Nephron progenitor cell (in vitro differentiated cells): ENCODE measurements around the gene DBNDD2.

Experiments
- DNase-seq: peaks from one replicate; pipeline ENCODE4 v3.0.0; 2021
- H3K27ac Mint-ChIP-seq: 2 replicates; pipeline ENCODE4 v1.8.0; 2021; ENCODE audit warnings: mild to moderate bottlenecking, moderate library complexity, mixed read lengths
- H3K27me3 Mint-ChIP-seq: 2 replicates; pipeline ENCODE4 v1.8.0; 2021; ENCODE audit warnings: mild to moderate bottlenecking, low read depth, mixed read lengths; ENCODE audit not compliant: poor library complexity
- H3K36me3 Mint-ChIP-seq: 2 replicates; pipeline ENCODE4 v1.8.0; 2021; ENCODE audit warnings: low read depth, mixed read lengths
- H3K4me1 Mint-ChIP-seq: 2 replicates; pipeline ENCODE4 v1.8.0; 2021; ENCODE audit warnings: mixed read lengths
- H3K4me3 Mint-ChIP-seq: 2 replicates; pipeline ENCODE4 v1.8.0; 2021; ENCODE audit warnings: mild to moderate bottlenecking, moderate library complexity, mixed read lengths
- H3K9me3 Mint-ChIP-seq: 2 replicates; pipeline ENCODE4 v1.8.0; 2021; ENCODE audit warnings: mild to moderate bottlenecking, moderate library complexity, mixed read lengths
- TF ChIP-seq, protein P1 (sequence below): fragments of 200-600 bp; sonication (generic); IDR thresholded peaks from 2 replicates; pipeline ENCODE4 v1.5.0; 2021; ENCODE audit warnings: antibody characterized with exemption

Gene DBNDD2

GRCh38 chr20:45391559-45391958, 16.5 kb upstream of the DBNDD2 start:
- Mint-ChIP-seq H3K9me3 (peaks cover 9% of the 10 kb centered on the region), H3K4me3 (no peak overlapping the region), H3K27ac (no peak overlapping the region), H3K36me3 (peaks cover 15% of the 10 kb centered on the region), H3K4me1 (no peaks in the 10 kb centered on the region), H3K27me3 (peaks cover 25% of the 10 kb centered on the region)
- TF ChIP-seq, protein P1, sequence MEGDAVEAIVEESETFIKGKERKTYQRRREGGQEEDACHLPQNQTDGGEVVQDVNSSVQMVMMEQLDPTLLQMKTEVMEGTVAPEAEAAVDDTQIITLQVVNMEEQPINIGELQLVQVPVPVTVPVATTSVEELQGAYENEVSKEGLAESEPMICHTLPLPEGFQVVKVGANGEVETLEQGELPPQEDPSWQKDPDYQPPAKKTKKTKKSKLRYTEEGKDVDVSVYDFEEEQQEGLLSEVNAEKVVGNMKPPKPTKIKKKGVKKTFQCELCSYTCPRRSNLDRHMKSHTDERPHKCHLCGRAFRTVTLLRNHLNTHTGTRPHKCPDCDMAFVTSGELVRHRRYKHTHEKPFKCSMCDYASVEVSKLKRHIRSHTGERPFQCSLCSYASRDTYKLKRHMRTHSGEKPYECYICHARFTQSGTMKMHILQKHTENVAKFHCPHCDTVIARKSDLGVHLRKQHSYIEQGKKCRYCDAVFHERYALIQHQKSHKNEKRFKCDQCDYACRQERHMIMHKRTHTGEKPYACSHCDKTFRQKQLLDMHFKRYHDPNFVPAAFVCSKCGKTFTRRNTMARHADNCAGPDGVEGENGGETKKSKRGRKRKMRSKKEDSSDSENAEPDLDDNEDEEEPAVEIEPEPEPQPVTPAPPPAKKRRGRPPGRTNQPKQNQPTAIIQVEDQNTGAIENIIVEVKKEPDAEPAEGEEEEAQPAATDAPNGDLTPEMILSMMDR = no peak
- no peak for DNase-seq

GRCh38 chr20:45392733-45393132, 15.4 kb upstream of the DBNDD2 start:
- H3K4me3 Mint-ChIP-seq = no peak overlapping the region
- H3K27me3 Mint-ChIP-seq = peaks cover 25% of the 10 kb centered on the region
- no peak overlapping the region for H3K27ac Mint-ChIP-seq
- H3K9me3 Mint-ChIP-seq = peaks cover 4% of the 10 kb centered on the region
- no peak for DNase-seq
- TF ChIP-seq, protein P1 = no peak
- H3K4me1 Mint-ChIP-seq = no peaks in the 10 kb centered on the region
- H3K36me3 Mint-ChIP-seq = peaks cover 5% of the 10 kb centered on the region

GRCh38 chr20:45394221-45395113, 13.6 kb upstream of the DBNDD2 start:
- H3K27me3 Mint-ChIP-seq = peaks cover 19% of the 10 kb centered on the region
- TF ChIP-seq, protein P1 = no peak
- H3K4me3 Mint-ChIP-seq = no peak overlapping the region
- peaks cover 11% of the 10 kb centered on the region for H3K36me3 Mint-ChIP-seq
- no peak overlapping the region for H3K27ac Mint-ChIP-seq
- H3K4me1 Mint-ChIP-seq = no peaks in the 10 kb centered on the region
- peaks cover 11% of the 10 kb centered on the region for H3K9me3 Mint-ChIP-seq
- DNase-seq = no peak

DNA sequence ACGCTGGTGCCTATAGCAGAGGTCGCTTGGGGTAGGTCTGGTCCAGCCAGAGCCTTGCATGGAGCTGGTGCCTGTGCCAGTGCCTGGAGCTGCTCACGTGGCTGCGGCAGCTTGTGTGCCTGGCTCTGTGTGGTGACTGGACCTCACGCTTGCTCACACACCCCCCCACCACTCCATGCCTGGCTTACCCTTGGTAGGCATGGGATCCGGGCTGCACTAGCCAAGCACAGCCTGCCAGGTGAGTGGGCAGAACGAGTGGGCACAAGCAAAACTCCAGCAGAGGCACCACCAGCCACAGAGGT, 13.0 kb upstream of the DBNDD2 start:
- Mint-ChIP-seq H3K27ac (no peak overlapping the region), H3K27me3 (peaks cover 16% of the 10 kb centered on the region), H3K9me3 (peaks cover 17% of the 10 kb centered on the region), H3K36me3 (peaks cover 17% of the 10 kb centered on the region), H3K4me3 (no peak overlapping the region), H3K4me1 (no peaks in the 10 kb centered on the region)
- no peak for DNase-seq
- TF ChIP-seq, protein P1 = no peak

GRCh38 chr20:45399018-45399417, 9.1 kb upstream of the DBNDD2 start:
- Mint-ChIP-seq H3K36me3 (peaks cover 43% of the 10 kb centered on the region), H3K9me3 (peaks cover 50% of the 10 kb centered on the region), H3K27me3 (peaks cover 21% of the 10 kb centered on the region), H3K4me3 (no peak overlapping the region), H3K4me1 (no peaks in the 10 kb centered on the region), H3K27ac (no peak overlapping the region)
- no peak for DNase-seq
- TF ChIP-seq, protein P1 = no peak
